ENCODE results near the gene CRADD.

The CRADD gene

DNA sequence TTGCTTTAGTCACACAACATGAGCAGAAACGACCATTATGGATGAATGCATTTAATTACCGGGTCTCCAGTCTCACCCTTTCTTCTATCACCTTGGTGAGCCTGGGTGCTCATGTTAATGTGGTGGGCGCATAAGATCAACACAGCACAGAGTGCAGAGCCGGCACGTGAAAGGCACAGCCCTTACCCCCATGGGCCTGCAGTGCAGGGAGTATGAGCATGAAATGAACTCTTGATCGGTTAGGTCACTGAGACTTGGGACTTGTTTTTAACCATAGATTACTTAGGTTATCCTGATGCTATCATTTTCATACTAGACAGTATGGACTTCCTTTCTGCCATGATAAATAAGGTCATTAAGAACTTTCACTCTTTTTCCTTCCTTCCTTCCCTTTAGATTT lies 156.8 kb downstream of the CRADD start:
- no peak for DNase-seq (ENCODE audit: low read depth in 1 of 2, low spot score in 1 of 2)
- TF ChIP-seq, protein P1, sequence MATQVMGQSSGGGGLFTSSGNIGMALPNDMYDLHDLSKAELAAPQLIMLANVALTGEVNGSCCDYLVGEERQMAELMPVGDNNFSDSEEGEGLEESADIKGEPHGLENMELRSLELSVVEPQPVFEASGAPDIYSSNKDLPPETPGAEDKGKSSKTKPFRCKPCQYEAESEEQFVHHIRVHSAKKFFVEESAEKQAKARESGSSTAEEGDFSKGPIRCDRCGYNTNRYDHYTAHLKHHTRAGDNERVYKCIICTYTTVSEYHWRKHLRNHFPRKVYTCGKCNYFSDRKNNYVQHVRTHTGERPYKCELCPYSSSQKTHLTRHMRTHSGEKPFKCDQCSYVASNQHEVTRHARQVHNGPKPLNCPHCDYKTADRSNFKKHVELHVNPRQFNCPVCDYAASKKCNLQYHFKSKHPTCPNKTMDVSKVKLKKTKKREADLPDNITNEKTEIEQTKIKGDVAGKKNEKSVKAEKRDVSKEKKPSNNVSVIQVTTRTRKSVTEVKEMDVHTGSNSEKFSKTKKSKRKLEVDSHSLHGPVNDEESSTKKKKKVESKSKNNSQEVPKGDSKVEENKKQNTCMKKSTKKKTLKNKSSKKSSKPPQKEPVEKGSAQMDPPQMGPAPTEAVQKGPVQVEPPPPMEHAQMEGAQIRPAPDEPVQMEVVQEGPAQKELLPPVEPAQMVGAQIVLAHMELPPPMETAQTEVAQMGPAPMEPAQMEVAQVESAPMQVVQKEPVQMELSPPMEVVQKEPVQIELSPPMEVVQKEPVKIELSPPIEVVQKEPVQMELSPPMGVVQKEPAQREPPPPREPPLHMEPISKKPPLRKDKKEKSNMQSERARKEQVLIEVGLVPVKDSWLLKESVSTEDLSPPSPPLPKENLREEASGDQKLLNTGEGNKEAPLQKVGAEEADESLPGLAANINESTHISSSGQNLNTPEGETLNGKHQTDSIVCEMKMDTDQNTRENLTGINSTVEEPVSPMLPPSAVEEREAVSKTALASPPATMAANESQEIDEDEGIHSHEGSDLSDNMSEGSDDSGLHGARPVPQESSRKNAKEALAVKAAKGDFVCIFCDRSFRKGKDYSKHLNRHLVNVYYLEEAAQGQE (IDR thresholded peaks at IDR 0.05; ENCODE audit: insufficient replicate concordance, low read depth): no peak
- TF ChIP-seq, protein P2, sequence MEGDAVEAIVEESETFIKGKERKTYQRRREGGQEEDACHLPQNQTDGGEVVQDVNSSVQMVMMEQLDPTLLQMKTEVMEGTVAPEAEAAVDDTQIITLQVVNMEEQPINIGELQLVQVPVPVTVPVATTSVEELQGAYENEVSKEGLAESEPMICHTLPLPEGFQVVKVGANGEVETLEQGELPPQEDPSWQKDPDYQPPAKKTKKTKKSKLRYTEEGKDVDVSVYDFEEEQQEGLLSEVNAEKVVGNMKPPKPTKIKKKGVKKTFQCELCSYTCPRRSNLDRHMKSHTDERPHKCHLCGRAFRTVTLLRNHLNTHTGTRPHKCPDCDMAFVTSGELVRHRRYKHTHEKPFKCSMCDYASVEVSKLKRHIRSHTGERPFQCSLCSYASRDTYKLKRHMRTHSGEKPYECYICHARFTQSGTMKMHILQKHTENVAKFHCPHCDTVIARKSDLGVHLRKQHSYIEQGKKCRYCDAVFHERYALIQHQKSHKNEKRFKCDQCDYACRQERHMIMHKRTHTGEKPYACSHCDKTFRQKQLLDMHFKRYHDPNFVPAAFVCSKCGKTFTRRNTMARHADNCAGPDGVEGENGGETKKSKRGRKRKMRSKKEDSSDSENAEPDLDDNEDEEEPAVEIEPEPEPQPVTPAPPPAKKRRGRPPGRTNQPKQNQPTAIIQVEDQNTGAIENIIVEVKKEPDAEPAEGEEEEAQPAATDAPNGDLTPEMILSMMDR (IDR thresholded peaks at IDR 0.05; ENCODE audit: insufficient read depth, low read length): no peak
- TF ChIP-seq POLR2AphosphoS5 (IDR thresholded peaks at IDR 0.05; ENCODE audit: low read depth) (no peak), SPI1 (IDR thresholded peaks at IDR 0.05; ENCODE audit: borderline replicate concordance, low read depth) (no peak), GABPA (IDR thresholded peaks at IDR 0.05; ENCODE audit: low read depth) (no peak)
- no peak overlapping the region for H3K27ac ChIP-seq (replicated peaks)
- no peak overlapping the region for H3K4me3 ChIP-seq (replicated peaks; ENCODE audit: insufficient read depth, low read length)
- H3K27me3 ChIP-seq (ENCODE audit: insufficient read depth, poor library complexity, severe bottlenecking): no peaks in the 10 kb centered on the region

DNA sequence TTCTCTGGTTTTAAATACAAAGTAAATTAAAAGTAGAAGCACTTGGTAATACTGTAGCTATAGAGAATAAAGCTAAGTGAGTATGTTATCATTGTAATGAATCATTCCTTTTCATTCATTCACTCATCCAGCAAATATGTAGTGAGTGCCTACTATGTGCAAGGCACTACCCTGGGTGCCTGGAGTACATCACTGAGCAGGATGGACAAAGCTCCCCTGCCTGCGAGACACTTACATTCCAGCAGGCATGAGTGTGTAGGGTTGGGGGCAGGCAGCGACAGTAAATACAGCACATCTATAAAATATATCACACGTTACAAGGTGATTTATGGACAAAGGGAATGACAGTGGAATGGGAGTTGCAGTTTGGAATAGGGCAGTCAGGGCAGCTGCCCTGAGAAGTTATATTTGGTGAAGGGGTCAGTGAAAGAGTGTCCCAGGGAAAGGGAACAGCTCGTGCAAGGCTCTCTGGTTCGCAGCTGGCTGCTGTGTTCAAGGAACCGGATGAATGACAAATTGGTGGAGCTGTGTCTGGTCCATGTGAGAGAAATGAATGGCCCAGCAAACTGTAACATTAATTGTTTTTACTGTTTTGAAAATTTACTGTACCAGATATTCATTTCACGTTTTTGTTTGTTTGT lies 159.6 kb downstream of the CRADD start:
- no peak for DNase-seq (ENCODE audit: low read depth in 1 of 2, low spot score in 1 of 2)
- Histone ChIP-seq H3K4me3 (replicated peaks; ENCODE audit: insufficient read depth, low read length) (no peak overlapping the region), H3K27ac (replicated peaks) (no peak overlapping the region), H3K27me3 (ENCODE audit: insufficient read depth, poor library complexity, severe bottlenecking) (no peaks in the 10 kb centered on the region)
- TF ChIP-seq, protein P2 (IDR thresholded peaks at IDR 0.05; ENCODE audit: insufficient read depth, low read length): no peak
- TF ChIP-seq SPI1 (IDR thresholded peaks at IDR 0.05; ENCODE audit: borderline replicate concordance, low read depth) (no peak), GABPA (IDR thresholded peaks at IDR 0.05; ENCODE audit: low read depth) (no peak), POLR2AphosphoS5 (IDR thresholded peaks at IDR 0.05; ENCODE audit: low read depth) (no peak)
- TF ChIP-seq, protein P1 (IDR thresholded peaks at IDR 0.05; ENCODE audit: insufficient replicate concordance, low read depth): no peak

DNA sequence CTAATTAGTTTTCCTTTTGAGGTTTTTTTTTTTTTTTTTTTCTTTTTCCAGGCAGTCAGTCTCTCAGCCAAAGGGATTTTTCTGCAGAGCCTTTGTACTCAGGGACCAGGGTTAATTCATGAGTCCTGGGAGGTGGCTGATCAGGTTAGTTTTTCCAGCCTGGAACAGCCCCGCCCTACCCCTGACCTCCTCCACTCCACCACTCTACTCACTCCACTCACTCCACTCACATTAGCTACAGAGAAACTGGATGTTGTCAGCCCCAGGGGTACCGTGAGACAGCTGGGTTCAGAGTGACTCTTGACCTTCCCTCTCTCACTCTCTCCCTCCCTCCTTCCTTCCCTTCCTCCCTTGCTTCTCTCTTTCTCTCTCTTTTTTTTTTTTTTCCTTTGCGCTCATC lies 161.0 kb downstream of the CRADD start:
- H3K27me3 ChIP-seq (ENCODE audit: insufficient read depth, poor library complexity, severe bottlenecking): no peaks in the 10 kb centered on the region
- TF ChIP-seq, protein P1 (IDR thresholded peaks at IDR 0.05; ENCODE audit: insufficient replicate concordance, low read depth): no peak
- TF ChIP-seq, protein P2 (IDR thresholded peaks at IDR 0.05; ENCODE audit: insufficient read depth, low read length): no peak
- TF ChIP-seq SPI1 (IDR thresholded peaks at IDR 0.05; ENCODE audit: borderline replicate concordance, low read depth): no peak
- TF ChIP-seq GABPA (IDR thresholded peaks at IDR 0.05; ENCODE audit: low read depth): no peak
- no peak for TF ChIP-seq POLR2AphosphoS5 (IDR thresholded peaks at IDR 0.05; ENCODE audit: low read depth)
- H3K4me3 ChIP-seq (replicated peaks; ENCODE audit: insufficient read depth, low read length): no peak overlapping the region
- H3K27ac ChIP-seq (replicated peaks): no peak overlapping the region
- DNase-seq (ENCODE audit: low read depth in 1 of 2, low spot score in 1 of 2): no peak
